ENCODE measurements around the gene ALDH4A1. TPM values are rescaled to one million over a fixed set of nuclear protein-coding genes. Genes with fewer than 3 reads are reported as not detected.
"Not testable (repeated sequence)": the region's sequence is repeated elsewhere in the genome, so short reads cannot be mapped to it uniquely, and the experiment has no call there.

The ALDH4A1 gene
- total RNA-seq, 1 donor from 2014 or later, result 54.8 TPM

DNA sequence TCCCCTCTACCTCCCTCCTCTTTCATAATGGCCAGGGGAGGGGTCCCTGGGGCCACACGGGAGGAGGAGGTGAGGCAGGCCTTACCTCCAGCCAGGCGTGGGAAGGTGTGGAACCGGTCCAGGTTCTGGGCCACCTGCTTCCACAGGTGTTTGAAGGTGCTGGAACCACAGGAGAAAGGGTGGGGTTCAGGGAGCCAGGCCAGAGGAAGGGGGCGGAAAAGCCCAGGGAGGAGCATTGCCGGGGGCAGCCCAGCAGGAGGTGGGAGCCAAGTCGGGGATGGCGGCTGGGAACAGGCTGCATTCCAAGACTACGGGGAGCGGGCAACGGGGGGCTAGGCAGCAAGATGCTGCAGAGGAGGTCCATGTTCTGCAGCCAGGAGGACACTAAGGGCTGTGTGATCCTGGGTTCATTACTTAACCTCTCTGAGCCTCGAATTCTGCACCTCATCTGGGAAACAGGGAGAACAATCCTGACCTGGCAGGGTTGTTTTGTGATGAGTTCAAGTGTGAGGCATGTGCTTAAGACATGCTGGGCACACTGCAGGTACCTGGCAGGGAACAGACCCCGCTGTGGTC lies 23.1 kb downstream of the ALDH4A1 start:
- no peak for DNase-seq (ENCODE audit: low spot score)

- no peak for DNase-seq (ENCODE audit: low spot score)
These were observed 23.7 kb downstream of the ALDH4A1 start for GRCh38 chr1:18878538-18879214.

- no peak for DNase-seq (ENCODE audit: low spot score)
These were observed 25.1 kb downstream of the ALDH4A1 start for GRCh38 chr1:18877282-18877681.

DNA sequence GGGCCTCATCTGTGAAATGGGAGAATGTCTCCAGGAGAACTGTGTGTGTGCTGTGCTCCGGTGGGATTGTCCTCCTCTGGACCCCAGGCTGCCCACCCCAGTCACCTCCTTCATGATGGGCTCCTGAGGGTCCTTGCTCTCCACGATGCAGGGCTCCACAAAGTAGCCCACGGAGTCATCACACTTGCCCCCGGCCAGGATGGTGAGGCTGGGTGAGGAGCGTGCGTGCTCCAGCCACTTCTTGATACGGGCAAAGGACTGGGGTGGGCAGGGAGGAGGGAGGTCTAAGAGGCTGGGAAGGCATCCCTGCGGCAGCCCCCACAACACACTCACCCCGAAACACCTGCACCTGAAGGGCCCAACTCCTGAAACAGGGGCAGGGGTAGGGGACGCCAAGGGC lies 26.1 kb downstream of the ALDH4A1 start:
- DNase-seq (ENCODE audit: low spot score), result no peak

DNA sequence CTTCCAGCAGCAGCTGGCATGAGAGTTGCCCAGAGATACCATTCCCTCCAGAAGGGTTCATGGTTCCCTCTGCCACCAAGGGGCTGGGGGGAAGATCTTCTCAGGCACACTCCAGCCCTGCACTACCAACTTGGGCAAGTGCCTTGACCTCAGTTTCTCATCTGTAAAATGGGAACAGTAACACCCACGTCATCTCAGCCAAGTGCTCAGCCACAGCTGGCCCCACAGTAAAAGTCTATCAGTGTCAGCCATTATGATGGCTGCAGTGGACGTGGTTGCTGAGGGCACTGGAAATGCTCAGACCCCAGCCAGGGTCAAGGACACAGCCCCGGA lies 26.6 kb downstream of the ALDH4A1 start:
- DNase-seq (ENCODE audit: low spot score), result no peak

GRCh38 chr1:18875107-18875795 lies 27.1 kb downstream of the ALDH4A1 start:
- peak; percentile 92 for DNase-seq (ENCODE audit: low spot score)

DNA sequence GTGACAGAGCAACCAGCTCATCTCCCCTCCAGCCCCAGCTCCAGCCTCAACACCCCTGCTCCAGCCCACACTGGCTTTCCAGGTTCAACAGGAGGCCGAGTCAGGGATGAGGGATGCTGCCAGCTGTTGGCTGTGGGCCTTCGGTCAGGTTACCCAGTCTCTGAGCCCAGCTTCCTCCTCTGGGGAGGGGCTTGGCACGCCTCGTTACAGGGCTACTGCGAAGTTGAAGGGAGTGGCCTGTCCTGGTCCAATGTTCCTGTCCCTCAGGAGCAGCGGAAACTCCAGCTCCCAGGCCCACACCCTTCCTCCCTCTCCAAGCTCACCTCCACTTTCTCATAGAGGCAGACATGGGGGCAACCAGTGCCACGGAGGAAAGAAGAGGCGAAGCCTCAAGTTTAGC lies 27.8 kb downstream of the ALDH4A1 start:
- no peak for DNase-seq (ENCODE audit: low spot score)

DNA sequence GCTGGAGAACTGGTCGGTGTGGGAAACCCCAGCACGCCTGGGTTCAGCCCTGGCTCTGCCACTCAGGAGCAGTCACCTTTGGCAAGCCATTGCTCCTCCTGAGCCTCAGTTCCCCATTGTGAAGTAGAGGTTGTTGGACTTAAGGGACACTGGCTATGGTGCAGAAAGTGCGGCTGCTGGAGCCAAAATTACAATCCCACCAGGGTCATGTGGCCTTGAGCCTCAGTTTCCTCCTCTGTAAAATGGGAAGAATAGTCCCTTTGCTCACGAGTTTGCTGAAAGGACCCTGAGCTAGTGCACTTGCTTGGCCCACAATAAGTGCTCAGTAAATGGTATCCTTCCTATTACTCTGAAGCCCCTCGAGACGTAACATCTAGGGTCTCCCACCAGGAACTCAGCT lies 28.3 kb downstream of the ALDH4A1 start:
- no peak for DNase-seq (ENCODE audit: low spot score)

GRCh38 chr1:18872071-18872611 lies 30.2 kb downstream of the ALDH4A1 start:
- no peak for DNase-seq (ENCODE audit: low spot score)

DNA sequence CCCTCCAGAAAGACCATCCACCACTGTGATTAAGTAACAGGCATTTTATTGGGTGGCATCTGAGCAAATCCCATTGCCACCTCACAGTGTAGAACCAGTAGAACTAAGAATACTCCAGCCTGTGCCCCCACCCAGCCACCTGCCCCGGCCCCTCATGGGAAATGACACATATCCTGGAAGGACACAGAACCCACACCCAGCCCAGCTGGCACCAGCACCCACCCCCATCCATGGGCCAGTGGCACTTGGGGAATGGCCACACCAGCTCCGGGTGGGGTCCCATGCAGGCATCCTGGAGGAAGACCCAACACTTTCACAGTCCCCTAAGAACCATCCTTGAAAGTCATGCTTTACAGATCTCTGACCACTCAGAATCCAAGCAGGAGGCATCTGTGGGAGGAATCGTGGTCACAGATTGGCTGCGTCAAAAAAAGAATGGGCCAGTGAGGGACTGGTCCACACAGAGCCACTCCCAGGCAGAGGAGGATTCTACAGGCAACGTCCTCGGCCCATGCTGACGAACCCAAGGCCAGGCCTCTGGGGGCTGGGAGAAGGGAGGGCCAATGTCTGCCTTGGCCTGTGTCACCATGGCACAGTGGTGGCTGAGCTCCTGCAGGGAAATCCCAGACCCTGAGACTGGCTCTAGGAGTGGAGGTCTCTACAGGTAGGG lies 30.8 kb downstream of the ALDH4A1 start:
- DNase-seq (ENCODE audit: low spot score), result no peak

DNA sequence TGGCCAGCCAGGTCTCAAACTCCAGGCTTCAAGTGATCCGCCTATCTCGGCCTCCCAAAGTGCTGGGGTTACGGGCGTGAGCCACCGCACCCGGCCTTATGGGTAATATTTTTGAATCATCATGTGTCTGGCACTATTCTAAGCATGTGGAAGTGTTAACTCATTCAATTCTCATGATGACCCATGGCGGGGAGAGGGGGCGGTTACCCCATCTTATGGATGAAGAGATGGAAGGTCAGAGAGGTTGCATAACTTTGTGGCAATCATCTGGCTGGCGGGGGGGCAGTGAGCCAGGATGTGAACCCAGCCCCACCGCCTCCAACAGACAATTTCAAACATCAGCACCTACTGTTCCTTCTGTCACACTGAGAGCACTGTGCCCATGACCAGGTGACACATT lies 31.4 kb downstream of the ALDH4A1 start:
- DNase-seq (ENCODE audit: low spot score), result no peak

GRCh38 chr1:18870595-18870865 lies 31.8 kb downstream of the ALDH4A1 start:
- not testable (repeated sequence) for DNase-seq (ENCODE audit: low spot score)

DNA sequence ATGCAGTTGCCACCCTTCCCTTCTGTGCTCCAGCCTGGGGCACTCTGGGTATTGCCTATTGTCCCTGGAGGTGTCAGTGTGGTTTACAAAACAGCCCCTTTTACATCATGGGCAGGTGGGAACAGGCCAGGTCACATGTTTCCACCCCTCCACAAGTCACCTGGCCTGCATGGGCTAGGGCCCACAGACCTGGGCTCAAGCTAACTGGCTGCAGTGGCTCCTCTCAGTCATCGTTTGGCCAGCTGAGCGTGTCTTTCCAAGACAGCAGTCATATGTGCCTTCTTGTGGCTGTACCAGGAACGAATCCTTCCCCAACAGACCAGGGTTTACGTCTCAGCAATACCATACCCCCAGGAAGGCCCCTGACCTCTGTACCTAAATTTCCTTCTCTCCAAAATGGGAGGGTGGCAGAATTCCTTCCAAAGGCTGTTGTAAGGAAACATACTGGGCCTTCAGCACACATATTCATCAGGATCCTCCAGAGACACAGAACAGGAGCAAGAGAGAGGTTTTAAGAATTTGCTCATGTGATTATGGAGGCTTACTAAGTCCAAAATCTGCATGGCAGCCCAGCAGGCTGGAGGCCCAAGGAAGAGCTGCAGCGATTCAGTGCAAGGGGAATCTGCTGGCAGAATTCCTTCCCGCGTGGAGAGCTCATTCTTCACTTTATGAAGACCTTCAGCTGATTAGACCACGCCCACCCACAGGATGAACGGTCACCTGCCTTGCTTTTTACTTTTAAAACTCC lies 32.3 kb downstream of the ALDH4A1 start:
- no peak for DNase-seq (ENCODE audit: low spot score)

DNA sequence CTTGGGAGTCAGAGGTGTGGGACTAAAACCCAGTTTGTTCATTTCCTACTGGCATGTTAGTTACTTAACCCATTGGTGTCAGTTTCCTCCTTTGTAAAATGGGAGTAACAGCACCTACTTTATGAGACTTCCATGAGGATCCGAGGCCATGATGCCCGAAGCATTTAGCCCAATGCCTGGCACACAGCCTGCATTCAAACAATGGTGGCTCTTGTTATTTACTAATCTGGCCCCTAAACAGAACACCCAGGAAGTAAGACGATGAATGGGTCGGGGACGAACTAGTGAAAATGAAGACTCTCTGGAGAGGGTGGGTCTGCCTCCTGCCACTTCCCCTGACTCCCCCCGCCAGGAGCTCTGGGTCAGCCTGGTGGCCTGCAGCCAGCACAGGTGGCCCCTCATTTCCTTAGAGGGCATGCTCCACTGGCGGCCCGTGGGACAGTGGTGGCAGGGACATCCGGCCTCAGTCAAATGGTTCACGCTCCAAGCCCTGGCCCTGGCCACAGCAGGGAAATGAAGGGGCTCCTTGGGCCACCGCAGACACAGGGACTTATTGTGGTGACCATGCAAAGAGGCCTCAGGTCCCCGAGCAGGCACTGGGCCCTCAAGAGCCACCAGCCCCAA lies 33.4 kb downstream of the ALDH4A1 start:
- no peak for DNase-seq (ENCODE audit: low spot score)

GRCh38 chr1:18868354-18868753 lies 34.0 kb downstream of the ALDH4A1 start:
- DNase-seq (ENCODE audit: low spot score), result no peak

DNA sequence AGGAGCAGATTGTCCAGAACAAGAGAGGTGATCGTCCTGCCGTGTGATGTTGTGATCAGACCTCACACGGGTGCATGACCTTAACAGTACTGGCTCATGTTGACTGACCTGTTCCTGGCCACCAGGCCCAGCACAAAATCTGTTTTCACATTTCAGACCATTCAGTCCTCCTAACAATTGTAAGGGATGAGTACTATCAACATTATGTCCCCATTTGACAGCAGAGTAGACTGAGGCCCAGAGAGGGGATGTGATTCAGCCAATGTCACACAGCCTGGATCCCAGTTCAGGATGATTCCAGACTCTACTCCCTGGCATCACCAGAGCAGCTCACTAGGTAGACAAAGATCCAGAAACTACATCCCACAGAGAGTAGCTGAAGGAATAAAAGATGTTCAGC lies 35.5 kb downstream of the ALDH4A1 start:
- no peak for DNase-seq (ENCODE audit: low spot score)

DNA sequence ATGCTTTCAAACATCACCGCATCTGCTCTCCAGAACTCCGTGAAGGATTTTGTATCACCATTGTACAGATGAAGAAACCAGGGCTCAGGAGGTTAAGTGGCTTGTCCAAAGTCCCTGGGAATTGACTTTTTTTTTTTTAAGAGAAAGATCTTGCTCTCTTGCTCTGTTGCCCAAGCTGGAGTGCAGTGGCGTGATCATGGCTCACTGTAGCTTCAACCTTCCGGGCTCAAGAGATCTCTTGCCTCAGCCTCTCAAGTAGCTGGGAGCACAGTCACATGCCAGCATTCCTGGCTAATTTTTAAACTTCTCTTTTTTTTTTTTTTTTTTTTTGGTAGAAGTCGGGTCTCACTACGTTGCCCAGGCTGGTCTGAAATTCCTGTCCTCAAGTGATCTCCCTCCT lies 36.0 kb downstream of the ALDH4A1 start:
- no peak for DNase-seq (ENCODE audit: low spot score)

DNA sequence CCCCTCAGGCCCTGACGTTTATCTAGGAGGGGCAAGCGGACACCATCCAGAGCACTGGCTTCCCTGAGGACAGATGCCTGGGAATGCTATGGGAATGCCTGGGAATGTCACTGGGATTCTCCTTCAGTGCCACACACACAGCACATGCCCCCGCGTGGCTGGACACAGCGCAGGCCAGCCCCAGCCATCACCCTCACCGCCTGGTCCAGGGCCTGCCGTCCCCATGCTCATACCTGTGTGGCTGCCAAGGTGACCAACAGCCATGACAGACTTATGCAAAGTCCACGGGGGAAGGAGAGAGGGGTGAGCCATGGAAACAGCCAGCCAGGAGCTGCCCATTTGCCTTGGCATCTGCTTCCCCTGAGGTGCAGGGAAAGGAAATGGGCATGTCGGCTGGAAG lies 37.2 kb downstream of the ALDH4A1 start:
- DNase-seq (ENCODE audit: low spot score), result no peak

- no peak for DNase-seq (ENCODE audit: low spot score)
These were observed 40.8 kb downstream of the ALDH4A1 start for GRCh38 chr1:18861590-18861989.

DNA sequence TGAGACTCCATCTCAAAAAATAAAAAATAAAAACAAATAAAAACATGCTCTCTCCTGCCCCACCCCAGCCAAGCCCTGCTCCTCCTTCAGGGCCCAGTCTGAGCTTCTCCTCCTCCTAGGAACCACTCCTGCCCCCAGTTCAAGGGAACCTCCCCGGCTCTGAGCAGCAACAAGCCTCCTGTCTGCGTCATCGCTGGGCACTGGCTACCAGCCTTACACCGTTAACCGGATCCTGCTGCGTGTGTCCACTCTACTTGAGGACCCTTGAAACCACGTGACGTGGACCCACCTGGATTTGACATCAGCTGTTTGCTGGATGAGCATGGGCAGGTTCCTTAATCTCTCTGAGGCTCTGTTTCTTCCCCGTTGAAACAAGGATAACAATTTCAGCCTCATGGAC lies 41.3 kb downstream of the ALDH4A1 start:
- DNase-seq (ENCODE audit: low spot score), result no peak

DNA sequence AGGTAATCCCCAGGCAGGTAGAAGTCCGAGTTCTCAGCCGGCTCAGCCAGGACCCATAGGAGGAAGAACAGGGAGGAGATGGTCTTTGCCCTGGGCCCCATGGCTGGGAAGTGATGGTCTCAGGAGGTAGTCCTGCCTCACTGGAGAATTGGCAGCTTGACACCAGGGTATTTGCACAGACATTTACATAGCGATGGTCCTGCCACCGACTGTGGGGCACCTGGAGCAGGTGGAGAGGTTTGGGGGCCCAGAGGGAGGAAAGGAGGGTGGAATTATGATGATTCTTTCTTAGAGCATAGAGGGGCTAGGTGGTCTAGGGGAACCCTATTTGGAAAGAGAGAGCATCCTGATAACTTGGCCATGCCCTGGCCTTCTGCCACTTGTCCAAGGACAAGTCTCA lies 42.8 kb downstream of the ALDH4A1 start, which contains the start of gene TAS1R2:
Gene TAS1R2 (minus strand): TSS at position 101 of the 400 bp plus-strand sequence. CDS start 0 bp downstream, at position 101.
- no peak for DNase-seq (ENCODE audit: low spot score)

All from mesenteric fat pad (tissue), 1 donor.